ENCODE measurements around the gene TRPM6. TPM values are rescaled to one million over a fixed set of nuclear protein-coding genes. Genes with fewer than 3 reads are reported as not detected.

Gene TRPM6
- total and polyA plus RNA-seq, 2 donors (not counting 3 experiments of a cell fraction or from before 2014, with no cell fraction given), result 0.01 to 0.22 TPM

DNA sequence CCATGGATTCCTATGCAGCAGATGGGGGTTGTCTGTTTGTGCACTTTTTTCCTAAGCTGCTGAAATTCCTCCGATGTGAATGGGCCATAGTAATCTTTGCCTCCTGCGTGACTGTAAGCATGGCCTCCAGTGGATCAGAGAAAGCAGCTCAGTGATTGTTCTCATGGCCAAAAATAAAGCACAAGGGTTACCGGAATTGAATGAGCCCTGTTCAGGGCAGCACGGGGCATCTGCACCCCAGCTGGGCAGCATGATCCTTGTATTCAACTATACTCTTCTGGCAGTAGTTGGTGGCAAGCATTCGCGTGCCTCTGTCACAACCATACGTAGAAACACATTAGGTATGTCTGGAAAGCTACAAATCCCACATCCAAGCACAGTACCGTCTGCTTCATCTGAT, 196.7 kb downstream of the TRPM6 start:
- TF ChIP-seq POLR2A (IDR thresholded peaks at IDR 0.05; ENCODE audit: low read depth, low read length) (no peak), POLR2AphosphoS5 (IDR thresholded peaks at IDR 0.05; ENCODE audit: insufficient read depth, low read depth, low read length) (no peak), FOS (IDR thresholded peaks at IDR 0.05; ENCODE audit: borderline replicate concordance, insufficient read depth, low read length) (no peak), EZH2 (IDR thresholded peaks at IDR 0.05; ENCODE audit: borderline replicate concordance, low read depth, low read length, severe bottlenecking) (no peak), JUN (IDR thresholded peaks at IDR 0.05; ENCODE audit: borderline replicate concordance, insufficient read depth, insufficient read length, low read depth) (no peak), GATA2 (IDR thresholded peaks at IDR 0.05; ENCODE audit: insufficient read depth, insufficient read length, low read depth, low read length) (no peak), MYC (IDR thresholded peaks at IDR 0.05; ENCODE audit: low read depth, low read length) (no peak)
- TF ChIP-seq, protein P1, sequence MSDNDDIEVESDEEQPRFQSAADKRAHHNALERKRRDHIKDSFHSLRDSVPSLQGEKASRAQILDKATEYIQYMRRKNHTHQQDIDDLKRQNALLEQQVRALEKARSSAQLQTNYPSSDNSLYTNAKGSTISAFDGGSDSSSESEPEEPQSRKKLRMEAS (IDR thresholded peaks at IDR 0.05; ENCODE audit: insufficient read depth, insufficient read length), result no peak
- TF ChIP-seq, protein P2, sequence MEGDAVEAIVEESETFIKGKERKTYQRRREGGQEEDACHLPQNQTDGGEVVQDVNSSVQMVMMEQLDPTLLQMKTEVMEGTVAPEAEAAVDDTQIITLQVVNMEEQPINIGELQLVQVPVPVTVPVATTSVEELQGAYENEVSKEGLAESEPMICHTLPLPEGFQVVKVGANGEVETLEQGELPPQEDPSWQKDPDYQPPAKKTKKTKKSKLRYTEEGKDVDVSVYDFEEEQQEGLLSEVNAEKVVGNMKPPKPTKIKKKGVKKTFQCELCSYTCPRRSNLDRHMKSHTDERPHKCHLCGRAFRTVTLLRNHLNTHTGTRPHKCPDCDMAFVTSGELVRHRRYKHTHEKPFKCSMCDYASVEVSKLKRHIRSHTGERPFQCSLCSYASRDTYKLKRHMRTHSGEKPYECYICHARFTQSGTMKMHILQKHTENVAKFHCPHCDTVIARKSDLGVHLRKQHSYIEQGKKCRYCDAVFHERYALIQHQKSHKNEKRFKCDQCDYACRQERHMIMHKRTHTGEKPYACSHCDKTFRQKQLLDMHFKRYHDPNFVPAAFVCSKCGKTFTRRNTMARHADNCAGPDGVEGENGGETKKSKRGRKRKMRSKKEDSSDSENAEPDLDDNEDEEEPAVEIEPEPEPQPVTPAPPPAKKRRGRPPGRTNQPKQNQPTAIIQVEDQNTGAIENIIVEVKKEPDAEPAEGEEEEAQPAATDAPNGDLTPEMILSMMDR (IDR thresholded peaks at IDR 0.05; ENCODE audit: extremely low read depth in 1 of 2, insufficient read depth in 1 of 2, low read depth in 1 of 2, low read length in 2 of 2), result no peak
- H3K4me3 ChIP-seq (replicated peaks in 1 of 3; ENCODE audit: insufficient read depth in 1 of 3, low read depth in 1 of 3, low read length in 3 of 3), result no peak overlapping the region
- ChIA-PET POLR2A (no interaction called here), CTCF (no interaction called here)
- H3K27me3 ChIP-seq (ENCODE audit: control insufficient read depth in 2 of 2, insufficient read depth in 2 of 2, low read length in 2 of 2), result no peaks in the 10 kb centered on the region
- no peak overlapping the region for H2AFZ ChIP-seq (ENCODE audit: low read depth, low read length)
- H4K20me1 ChIP-seq (replicated peaks; ENCODE audit: control insufficient read depth, extremely low read depth, insufficient read depth, low read length), result no peaks in the 10 kb centered on the region
- BruUV-seq (replicated peaks), result no TSS peak
- H3K4me1 ChIP-seq (ENCODE audit: control insufficient read depth, extremely low read depth, insufficient read depth, low read length), result no peaks in the 10 kb centered on the region
- dilution Hi-C loops (cut with MboI; ENCODE audit: extremely low pct_ligation_motif_present, low sequenced_read_pairs), result no loop called here
- intact Hi-C loops (cut with micrococcal nuclease), result no loop called here
- no peak overlapping the region for H3K27ac ChIP-seq (ENCODE audit: insufficient read depth, low read depth, low read length)
- FAIRE-seq (no peak), DNase-seq (ENCODE audit: low read depth, low spot score) (no peak)
- H3K36me3 ChIP-seq (ENCODE audit: control insufficient read depth in 2 of 2, extremely low read depth in 1 of 2, insufficient read depth in 2 of 2, low read length in 2 of 2), result no peaks in the 10 kb centered on the region
- no peaks in the 10 kb centered on the region for H3K9me1 ChIP-seq (replicated peaks; ENCODE audit: control insufficient read depth, extremely low read depth, insufficient read depth, low read length)
- H3K9ac ChIP-seq (replicated peaks; ENCODE audit: extremely low read depth, insufficient read depth, low read length), result no peak overlapping the region
- H3K9me3 ChIP-seq (replicated peaks; ENCODE audit: control insufficient read depth, insufficient read depth, low read length), result no peaks in the 10 kb centered on the region
- H3K4me2 ChIP-seq (ENCODE audit: insufficient read depth, low read length), result no peak overlapping the region
- no peaks in the 10 kb centered on the region for H3K79me2 ChIP-seq (ENCODE audit: control insufficient read depth, insufficient read depth, low read length)

Measured in endothelial cell of umbilical vein (primary cell).